HUES6 (cell line): Measurements from ENCODE around the gene NUP214.
"Not testable (repeated sequence)": the region's sequence is repeated elsewhere in the genome, so short reads cannot be mapped to it uniquely, and the experiment has no call there.

Experiments used
- H3K27ac ChIP-seq: 2 replicates; pipeline ENCODE4 v1.7.0; 2013; ENCODE audit warnings: low read depth, mild to moderate bottlenecking, low read length, inconsistent platforms
- H3K27me3 ChIP-seq: 2 replicates; pipeline ENCODE4 v1.6.1; 2013; ENCODE audit warnings: low read length; ENCODE audit not compliant: control insufficient read depth, insufficient read depth
- H3K36me3 ChIP-seq: 2 replicates; pipeline ENCODE4 v1.6.1; 2013; ENCODE audit warnings: low read length; ENCODE audit not compliant: control insufficient read depth, insufficient read depth
- H3K4me1 ChIP-seq: 2 replicates; pipeline ENCODE4 v1.6.1; 2013; ENCODE audit warnings: low read length; ENCODE audit not compliant: control insufficient read depth, insufficient read depth
- H3K4me3 ChIP-seq: 2 replicates; pipeline ENCODE4 v1.5.1; 2013; ENCODE audit warnings: low read depth, low read length
- H3K9ac ChIP-seq: one replicate; pipeline ENCODE4 v1.6.1; 2013; ENCODE audit warnings: mild to moderate bottlenecking, low read length
- H3K9me3 ChIP-seq: 2 replicates; pipeline ENCODE4 v1.6.1; 2013; ENCODE audit warnings: low read depth, low read length; ENCODE audit not compliant: control insufficient read depth, insufficient read depth

Gene NUP214

GRCh38 chr9:131097948-131098278 is 27.5 kb upstream of the NUP214 start:
- no peak overlapping the region for H3K27ac ChIP-seq
- peaks cover 38% of the 10 kb centered on the region for H3K4me1 ChIP-seq
- peak overlapping the region; percentile 92; the same call in 1 of the 2 replicates for H3K4me3 ChIP-seq
- H3K36me3 ChIP-seq: peaks cover 8% of the 10 kb centered on the region
- H3K9me3 ChIP-seq: no peaks in the 10 kb centered on the region
- peak overlapping the region; percentile 91 for H3K9ac ChIP-seq
- 0 out of 2 replicates have a peak, but pooled peaks cover 5% of the 10 kb centered on the region for H3K27me3 ChIP-seq

GRCh38 chr9:131098391-131099101 is 26.8 kb upstream of the NUP214 start:
- 0 out of 2 replicates have a peak, but pooled peaks cover 5% of the 10 kb centered on the region for H3K27me3 ChIP-seq
- H3K9ac ChIP-seq: peak overlapping the region; percentile 21
- H3K9me3 ChIP-seq: no peaks in the 10 kb centered on the region
- H3K4me1 ChIP-seq: peaks cover 38% of the 10 kb centered on the region
- H3K36me3 ChIP-seq: peaks cover 14% of the 10 kb centered on the region
- H3K4me3 ChIP-seq: no peak overlapping the region
- no peak overlapping the region; the same call in 1 of the 2 replicates for H3K27ac ChIP-seq

GRCh38 chr9:131099102-131099606 is 26.2 kb upstream of the NUP214 start:
- peaks cover 43% of the 10 kb centered on the region for H3K4me1 ChIP-seq
- H3K4me3 ChIP-seq: no peak overlapping the region
- 0 out of 2 replicates have a peak, but pooled peaks cover 5% of the 10 kb centered on the region for H3K27me3 ChIP-seq
- H3K27ac ChIP-seq: peak overlapping the region; percentile 13; the same call in 1 of the 2 replicates
- no peaks in the 10 kb centered on the region for H3K9me3 ChIP-seq
- H3K36me3 ChIP-seq: peaks cover 15% of the 10 kb centered on the region
- H3K9ac ChIP-seq: peak overlapping the region; percentile 21

GRCh38 chr9:131099845-131100244 is 25.5 kb upstream of the NUP214 start:
- H3K9me3 ChIP-seq, H3K27ac ChIP-seq, H3K27me3 ChIP-seq, H3K4me3 ChIP-seq: not testable (repeated sequence)
- H3K9ac ChIP-seq: peak overlapping the region; percentile 38
- peaks cover 15% of the 10 kb centered on the region for H3K36me3 ChIP-seq
- peaks cover 43% of the 10 kb centered on the region for H3K4me1 ChIP-seq

- Histone ChIP-seq H3K36me3 (peaks cover 19% of the 10 kb centered on the region), H3K27me3 (0 out of 2 replicates have a peak, but pooled peaks cover 5% of the 10 kb centered on the region), H3K9ac (peak overlapping the region; percentile 38), H3K4me1 (peaks cover 43% of the 10 kb centered on the region), H3K9me3 (no peaks in the 10 kb centered on the region), H3K4me3 (no peak overlapping the region), H3K27ac (peak overlapping the region; percentile 24; the same call in 1 of the 2 replicates)
Observed at GRCh38 chr9:131100445-131100844, 24.9 kb upstream of the NUP214 start.

GRCh38 chr9:131101207-131101964 is 24.0 kb upstream of the NUP214 start:
- no peak overlapping the region for H3K9ac ChIP-seq
- H3K27me3 ChIP-seq: no peaks in the 10 kb centered on the region
- H3K36me3 ChIP-seq: peaks cover 27% of the 10 kb centered on the region
- H3K4me3 ChIP-seq: no peak overlapping the region
- no peaks in the 10 kb centered on the region for H3K9me3 ChIP-seq
- no peak overlapping the region for H3K27ac ChIP-seq
- H3K4me1 ChIP-seq: peaks cover 38% of the 10 kb centered on the region

GRCh38 chr9:131103024-131103423 is 22.4 kb upstream of the NUP214 start:
- Histone ChIP-seq H3K4me1 (peaks cover 28% of the 10 kb centered on the region), H3K9ac (no peak overlapping the region), H3K36me3 (peaks cover 37% of the 10 kb centered on the region), H3K27ac (no peak overlapping the region), H3K9me3 (no peaks in the 10 kb centered on the region), H3K4me3 (no peak overlapping the region), H3K27me3 (no peaks in the 10 kb centered on the region)

- Histone ChIP-seq H3K27me3 (no peaks in the 10 kb centered on the region), H3K27ac (no peak overlapping the region), H3K4me1 (peaks cover 23% of the 10 kb centered on the region), H3K4me3 (no peak overlapping the region), H3K9ac (no peak overlapping the region), H3K36me3 (peaks cover 38% of the 10 kb centered on the region), H3K9me3 (no peaks in the 10 kb centered on the region)
Observed at GRCh38 chr9:131103535-131103934, 21.9 kb upstream of the NUP214 start.

GRCh38 chr9:131104016-131104740 is 21.2 kb upstream of the NUP214 start:
- peaks cover 41% of the 10 kb centered on the region for H3K36me3 ChIP-seq
- H3K9me3 ChIP-seq: no peaks in the 10 kb centered on the region
- H3K4me3 ChIP-seq: no peak overlapping the region
- no peak overlapping the region for H3K27ac ChIP-seq
- peaks cover 17% of the 10 kb centered on the region for H3K4me1 ChIP-seq
- H3K27me3 ChIP-seq: no peaks in the 10 kb centered on the region
- H3K9ac ChIP-seq: no peak overlapping the region

GRCh38 chr9:131105952-131106351 is 19.4 kb upstream of the NUP214 start:
- peaks cover 40% of the 10 kb centered on the region for H3K36me3 ChIP-seq
- no peak overlapping the region for H3K27ac ChIP-seq
- H3K9ac ChIP-seq: no peak overlapping the region
- no peak overlapping the region for H3K4me3 ChIP-seq
- no peaks in the 10 kb centered on the region for H3K27me3 ChIP-seq
- H3K9me3 ChIP-seq: no peaks in the 10 kb centered on the region
- H3K4me1 ChIP-seq: peaks cover 9% of the 10 kb centered on the region; the same call in 1 of the 2 replicates
